K562 (cell line): ENCODE results near the gene ZBED4. TPM values are rescaled to one million over a fixed set of nuclear protein-coding genes. Genes with fewer than 3 reads are reported as not detected.

Experiments
- ARID1B ChIP-seq: fragments of 450-650 bp; IDR thresholded peaks from 2 replicates; pipeline ENCODE4 v1.6.1; 2016; ENCODE audit warnings: antibody characterized with exemption, mild to moderate bottlenecking, inconsistent platforms
- ATF3 ChIP-seq, 2 experiments: fragments of 450-650 bp in 1 of 2; sonication (generic) in 1 of 2; formaldehyde crosslinking in 1 of 2; IDR thresholded peaks in 1 of 2; conservative IDR thresholded peaks in 1 of 2; 2 replicates each; pipeline versions ENCODE4 v1.6.1 to v1.8.1; 2016 to 2023; ENCODE audit warnings: mild to moderate bottlenecking in 2 of 2, moderate library complexity in 2 of 2, inconsistent platforms in 1 of 2, missing genetic modification reagents in 1 of 2
- CBX2 ChIP-seq: fragments of 200-600 bp; sonication (generic); IDR thresholded peaks from one replicate; pipeline ENCODE4 v1.6.1; 2012; ENCODE audit warnings: mild to moderate bottlenecking, low read length, inconsistent platforms; ENCODE audit not compliant: insufficient read depth, poor library complexity, severe bottlenecking
- ESRRB ChIP-seq: fragments of 250-450 bp; sonication (Bioruptor Pico); IDR thresholded peaks from 2 replicates; pipeline ENCODE4 v1.5.0; 2020; ENCODE audit warnings: mild to moderate bottlenecking, moderate library complexity, borderline replicate concordance
- FOXP1 ChIP-seq: sonication (generic); formaldehyde crosslinking; IDR thresholded peaks from 2 replicates; pipeline ENCODE4 v1.8.0; 2022; ENCODE audit warnings: mild to moderate bottlenecking, missing genetic modification reagents
- HDAC2 ChIP-seq: fragments of 450-650 bp; IDR thresholded peaks from 2 replicates; pipeline ENCODE4 v1.6.1; 2016; ENCODE audit warnings: mild to moderate bottlenecking
- KLF13 ChIP-seq: fragments of 450-650 bp; IDR thresholded peaks from 2 replicates; pipeline ENCODE4 v1.6.1; 2016; ENCODE audit warnings: missing genetic modification characterization, low read depth, mild to moderate bottlenecking, missing compliant biosample characterization, moderate library complexity, borderline replicate concordance
- MYBL2 ChIP-seq, 2 experiments: fragments of 450-650 bp in 1 of 2; sonication (generic) in 1 of 2; formaldehyde crosslinking in 1 of 2; IDR thresholded peaks; 2 replicates each; pipeline versions ENCODE4 v1.6.1 to v1.8.1; 2017 to 2022; ENCODE audit warnings: borderline replicate concordance in 1 of 2, inconsistent platforms in 1 of 2, low read depth in 1 of 2, mild to moderate bottlenecking in 1 of 2, missing genetic modification reagents in 1 of 2, moderate library complexity in 1 of 2
- NFRKB ChIP-seq: fragments of 450-650 bp; IDR thresholded peaks from 2 replicates; pipeline ENCODE4 v1.6.1; 2016; ENCODE audit warnings: low read depth
- NONO ChIP-seq, 2 experiments: fragments of 200-400 bp in 1 of 2; fragments of 450-650 bp in 1 of 2; formaldehyde crosslinking in 1 of 2; IDR thresholded peaks; 2 replicates each; pipeline ENCODE4 v1.6.1; 2017; ENCODE audit warnings: low read depth in 2 of 2, mild to moderate bottlenecking in 2 of 2, moderate library complexity in 2 of 2, low read length in 1 of 2
- PHTF2 ChIP-seq: fragments of 250-450 bp; sonication (Bioruptor Pico); IDR thresholded peaks from 2 replicates; pipeline ENCODE4 v1.5.0; 2021; ENCODE audit warnings: mild to moderate bottlenecking
- PRMT5 ChIP-seq: sonication (generic); formaldehyde crosslinking; IDR thresholded peaks from 2 replicates; pipeline ENCODE4 v1.5.0; 2020; ENCODE audit warnings: missing genetic modification reagents
- SIN3B ChIP-seq: fragments of 450-650 bp; IDR thresholded peaks from 2 replicates; pipeline ENCODE4 v1.6.1; 2017; ENCODE audit warnings: low read depth, mild to moderate bottlenecking, moderate library complexity
- TCFL5 ChIP-seq: fragments of 250-450 bp; sonication (Bioruptor Pico); conservative IDR thresholded peaks from 2 replicates; pipeline ENCODE4 v1.6.1; 2021; ENCODE audit warnings: mild to moderate bottlenecking, moderate library complexity, matching md5 sums
- TFE3 ChIP-seq: fragments of 450-650 bp; formaldehyde crosslinking; IDR thresholded peaks from 2 replicates; pipeline ENCODE4 v1.4.0; 2020; ENCODE audit warnings: mild to moderate bottlenecking, mixed read lengths
- TRIM24 ChIP-seq, 2 experiments: fragments of 450-650 bp; IDR thresholded peaks; 2 replicates each; pipeline ENCODE4 v1.6.1; 2016
- ZBTB7A ChIP-seq: IDR thresholded peaks from 2 replicates; pipeline ENCODE4 v1.6.1; 2011; ENCODE audit warnings: low read depth, mild to moderate bottlenecking, low read length, moderate library complexity, borderline replicate concordance; ENCODE audit not compliant: control insufficient read depth
- ZFP36 ChIP-seq: fragments of 150-350 bp; IDR thresholded peaks from 2 replicates; pipeline ENCODE4 v1.6.1; 2018; ENCODE audit warnings: low read length, low read depth; ENCODE audit not compliant: partially characterized antibody
- ZFX ChIP-seq: sonication (generic); formaldehyde crosslinking; IDR thresholded peaks from 2 replicates; pipeline ENCODE4 v1.8.0; 2022; ENCODE audit warnings: mild to moderate bottlenecking, missing genetic modification reagents, moderate library complexity
- ZNF140 ChIP-seq: fragments of 250-450 bp; sonication (Bioruptor Pico); IDR thresholded peaks from 2 replicates; pipeline ENCODE4 v1.8.0; 2021; ENCODE audit warnings: moderate library complexity, mild to moderate bottlenecking, inconsistent platforms
- ZNF224 ChIP-seq: sonication (generic); formaldehyde crosslinking; IDR thresholded peaks from 2 replicates; pipeline ENCODE4 v1.8.0; 2022; ENCODE audit warnings: mild to moderate bottlenecking, missing genetic modification reagents
- ZNF311 ChIP-seq: fragments of 250-450 bp; sonication (Bioruptor Pico); IDR thresholded peaks from 2 replicates; pipeline ENCODE4 v1.4.0; 2020; ENCODE audit warnings: mild to moderate bottlenecking, moderate library complexity
- ZNF77 ChIP-seq: fragments of 250-450 bp; sonication (Bioruptor Pico); IDR thresholded peaks from 2 replicates; pipeline ENCODE4 v1.5.0; 2020
- ZZZ3 ChIP-seq: fragments of 450-650 bp; IDR thresholded peaks from 2 replicates; pipeline ENCODE4 v1.6.1; 2016; ENCODE audit warnings: antibody characterized with exemption, mild to moderate bottlenecking, moderate library complexity
- polyA plus RNA-seq, 8 experiments: library from polyadenylated mRNA; depleted of rRNA in 4 of 8; stranded (reverse) in 5 of 8; unstranded in 3 of 8; fragments of >200 nt; fragmentation: Nextera tagmentation in 2 of 8; fragmentation: Illumina TruSeq in 1 of 8; extraction: Ambion mirVana in 2 of 8; extraction: Trizol in 1 of 8; gene quantifications; 2 replicates each; pipeline versions ENCODE4 v1.2.1 to v1.2.3, GENCODE V29; 2011 to 2014; ENCODE audit warnings: inconsistent platforms in 1 of 8, missing spikeins in 1 of 8
- total RNA-seq, 7 experiments: library from RNA; depleted of rRNA in 6 of 7; stranded (reverse); fragments of >200 nt in 6 of 7; fragmentation: Illumina TruSeq in 2 of 7; extraction: Trizol in 2 of 7; gene quantifications; 2 replicates each; pipeline versions ENCODE4 v1.2.1 to v1.2.3, GENCODE V29; 2011 to 2021; ENCODE audit warnings: low replicate concordance in 1 of 7
- TF ChIP-seq, protein P1 (sequence below): fragments of 450-650 bp; conservative IDR thresholded peaks from 2 replicates; pipeline ENCODE4 v1.6.1; 2016; ENCODE audit warnings: missing genetic modification characterization, low read depth, mild to moderate bottlenecking, control low read depth, missing compliant biosample characterization

Gene ZBED4
- total and polyA plus RNA-seq, 9 of the 15 experiments (the other 6 are each of a cell fraction or from before 2014, with no cell fraction given), result 1.5 to 16.8 (median 7.4) TPM

GRCh38 chr22:49929211-49929979 lies 75.8 kb downstream of the ZBED4 start (continued):
- TF ChIP-seq ZNF224 (CRISPR knock-in tag), result no peak
- no peak for TF ChIP-seq TRIM24 (IDR thresholded peaks at IDR 0.05)
- TF ChIP-seq ARID1B, result no peak
- TF ChIP-seq KLF13 (tag), result no peak
- no peak for TF ChIP-seq MYBL2 (IDR thresholded peaks at IDR 0.05; ENCODE audit: low read depth)
- TF ChIP-seq MYBL2 (CRISPR knock-in tag; IDR thresholded peaks at IDR 0.05; ENCODE audit: borderline replicate concordance), result no peak
- no peak for TF ChIP-seq ESRRB (CRISPR knock-in tag)
- no peak for TF ChIP-seq NFRKB
- no peak for TF ChIP-seq ATF3 (IDR thresholded peaks at IDR 0.05)
- no peak for TF ChIP-seq ATF3 (CRISPR knock-in tag; conservative IDR thresholded peaks at IDR 0.05)
- TF ChIP-seq PRMT5, result no peak
- TF ChIP-seq ZBTB7A, result peak; percentile 73; the same call in 1 of the 2 replicates
- 0 out of 2 replicates have a peak, but pooled peaks have one; percentile 6 for TF ChIP-seq ZFX (CRISPR knock-in tag)
- TF ChIP-seq ZFP36, result no peak
- TF ChIP-seq ZNF311 (CRISPR knock-in tag), result no peak
- no peak for TF ChIP-seq TCFL5 (CRISPR knock-in tag)
- TF ChIP-seq, protein P1, sequence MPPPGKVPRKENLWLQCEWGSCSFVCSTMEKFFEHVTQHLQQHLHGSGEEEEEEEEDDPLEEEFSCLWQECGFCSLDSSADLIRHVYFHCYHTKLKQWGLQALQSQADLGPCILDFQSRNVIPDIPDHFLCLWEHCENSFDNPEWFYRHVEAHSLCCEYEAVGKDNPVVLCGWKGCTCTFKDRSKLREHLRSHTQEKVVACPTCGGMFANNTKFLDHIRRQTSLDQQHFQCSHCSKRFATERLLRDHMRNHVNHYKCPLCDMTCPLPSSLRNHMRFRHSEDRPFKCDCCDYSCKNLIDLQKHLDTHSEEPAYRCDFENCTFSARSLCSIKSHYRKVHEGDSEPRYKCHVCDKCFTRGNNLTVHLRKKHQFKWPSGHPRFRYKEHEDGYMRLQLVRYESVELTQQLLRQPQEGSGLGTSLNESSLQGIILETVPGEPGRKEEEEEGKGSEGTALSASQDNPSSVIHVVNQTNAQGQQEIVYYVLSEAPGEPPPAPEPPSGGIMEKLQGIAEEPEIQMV, result no peak
- no peak for TF ChIP-seq PHTF2 (CRISPR knock-in tag)
- TF ChIP-seq FOXP1 (CRISPR knock-in tag), result no peak
- TF ChIP-seq ZNF140 (CRISPR knock-in tag), result no peak
- no peak for TF ChIP-seq SIN3B
- no peak for TF ChIP-seq ZNF77 (CRISPR knock-in tag)
- no peak for TF ChIP-seq HDAC2
- TF ChIP-seq NONO (IDR thresholded peaks at IDR 0.05; ENCODE audit: low read depth in 2 of 2, low read length in 1 of 2), result peak in 1 of 2 experiments; percentile 40; a peak in 1 of 4 replicates
- no peak for TF ChIP-seq TFE3
- TF ChIP-seq CBX2, result no peak
- no peak for TF ChIP-seq ZZZ3
